HG02642 (cell line): Measurements from ENCODE around the gene FGF21.
"Not testable (repeated sequence)": the region's sequence is repeated elsewhere in the genome, so short reads cannot be mapped to it uniquely, and the experiment has no call there.

Experiments
- ATAC-seq: cut with Tn5 transposase; IDR thresholded peaks from one replicate; pipeline ENCODE4 v1.9.1; 2021; ENCODE audit warnings: mild to moderate bottlenecking; ENCODE audit not compliant: unreplicated experiment, poor library complexity

The FGF21 gene

DNA sequence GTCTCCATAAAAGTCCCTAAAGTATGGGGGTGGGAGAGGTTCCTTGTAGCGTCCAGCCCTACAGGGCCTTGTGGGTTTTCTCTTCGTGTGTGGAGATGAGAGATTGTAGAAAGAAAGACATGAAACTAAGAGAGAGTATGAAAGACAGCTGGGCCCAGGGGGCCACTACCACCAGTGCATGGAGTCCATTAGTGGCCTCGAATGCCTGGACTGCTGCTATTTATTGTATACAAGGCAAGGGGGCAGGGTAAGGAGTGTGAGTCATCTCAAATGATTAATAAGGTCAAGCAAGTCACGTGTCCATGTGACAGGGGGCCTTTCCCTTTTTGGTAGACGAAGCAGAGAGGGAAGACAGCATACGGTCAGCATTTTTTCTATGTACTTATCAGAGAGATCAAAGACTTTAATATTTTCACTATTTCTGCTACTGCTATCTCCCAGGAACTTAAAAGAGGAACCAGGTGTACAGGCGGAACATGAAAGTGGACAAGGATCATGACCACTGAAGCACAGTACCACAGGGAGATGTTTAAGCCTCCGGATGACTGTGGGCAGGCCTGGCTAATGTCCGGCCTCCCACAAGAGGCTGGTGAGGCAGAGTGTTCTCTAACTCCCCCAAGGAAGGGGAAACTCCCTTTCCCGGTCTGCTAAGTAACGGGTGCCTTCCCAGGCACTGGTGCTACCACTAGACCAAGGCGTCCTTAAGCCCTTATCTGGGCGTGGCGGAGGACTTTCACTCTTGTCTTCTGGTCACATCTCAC, 25.5 kb downstream of the FGF21 start:
- no peak for ATAC-seq

DNA sequence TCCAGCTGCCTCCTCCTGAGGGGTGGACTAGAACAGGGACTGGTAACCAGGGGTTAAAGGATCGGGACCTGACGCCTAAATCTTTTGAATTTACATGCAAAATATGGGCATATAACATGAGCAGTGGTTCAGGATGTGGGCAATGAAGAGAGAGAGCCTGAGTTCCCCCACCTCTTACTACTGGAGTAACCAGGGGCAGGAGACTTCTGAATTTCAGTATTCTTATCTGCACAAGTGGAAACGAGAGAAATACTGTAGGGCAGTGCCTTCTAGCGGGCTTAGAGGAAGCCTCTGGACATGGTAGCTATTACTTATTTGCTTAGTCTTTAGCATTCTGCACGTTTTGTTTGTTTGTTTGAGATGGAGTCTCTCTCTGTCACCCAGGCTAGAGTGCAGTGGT, 29.2 kb downstream of the FGF21 start:
- no peak for ATAC-seq

DNA sequence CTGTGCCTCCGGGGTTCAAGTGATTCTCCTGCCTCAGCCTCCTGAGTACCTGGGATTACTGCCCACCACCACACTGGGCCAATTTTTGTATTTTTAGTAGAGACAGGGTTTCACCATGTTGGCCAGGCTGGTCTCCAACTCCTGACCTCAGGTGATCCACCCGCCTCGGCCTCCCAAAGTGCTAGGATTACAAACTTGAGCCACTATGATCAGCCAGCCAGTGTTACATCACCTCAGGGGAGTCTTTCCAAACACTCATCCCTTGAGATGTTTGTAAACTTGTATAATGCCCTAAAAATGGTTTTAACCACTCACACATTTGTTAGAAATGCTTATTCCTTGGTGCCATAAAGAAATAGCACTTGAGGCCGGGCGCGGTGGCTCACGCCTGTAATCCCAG, 31.1 kb downstream of the FGF21 start:
- ATAC-seq, result not testable (repeated sequence)

DNA sequence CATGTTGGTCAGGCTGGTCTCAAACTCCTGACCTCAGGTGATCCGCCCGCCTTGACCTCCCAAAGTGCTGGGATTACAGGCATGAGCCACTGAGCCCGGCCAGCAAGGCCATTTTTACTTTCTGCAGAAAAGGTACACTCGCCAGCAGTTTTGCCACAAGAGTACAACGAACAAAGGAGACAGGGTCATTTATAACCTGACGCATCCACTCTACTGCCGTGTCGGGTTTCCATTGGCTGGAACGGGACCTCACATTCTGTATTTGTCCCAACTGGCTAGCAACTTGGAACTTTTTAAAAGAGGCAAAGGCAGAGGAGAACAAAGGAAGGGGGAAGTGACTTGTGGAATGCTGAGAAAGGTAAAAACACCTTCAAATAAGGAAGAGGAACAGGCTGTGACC, 32.0 kb downstream of the FGF21 start:
- not testable (repeated sequence) for ATAC-seq

DNA sequence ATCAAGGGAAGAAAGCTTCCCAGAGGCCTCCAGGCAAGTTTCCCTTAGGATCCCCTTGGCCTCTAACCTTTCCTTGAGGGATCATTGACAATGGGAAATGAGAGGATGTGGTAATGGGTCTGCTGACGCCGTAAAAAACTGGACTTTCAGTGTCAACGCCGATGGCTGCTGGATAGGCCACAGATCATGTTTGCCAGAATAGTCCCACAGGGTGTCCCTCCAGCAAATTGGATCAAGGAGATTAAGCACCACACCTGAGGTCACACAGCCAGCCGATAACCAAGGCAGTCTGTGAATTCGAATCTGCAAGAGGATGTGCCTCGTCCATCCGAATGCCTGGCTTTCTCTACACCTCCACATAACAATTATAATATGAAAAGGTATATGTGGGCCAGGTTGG, 37.9 kb downstream of the FGF21 start:
- no peak for ATAC-seq

DNA sequence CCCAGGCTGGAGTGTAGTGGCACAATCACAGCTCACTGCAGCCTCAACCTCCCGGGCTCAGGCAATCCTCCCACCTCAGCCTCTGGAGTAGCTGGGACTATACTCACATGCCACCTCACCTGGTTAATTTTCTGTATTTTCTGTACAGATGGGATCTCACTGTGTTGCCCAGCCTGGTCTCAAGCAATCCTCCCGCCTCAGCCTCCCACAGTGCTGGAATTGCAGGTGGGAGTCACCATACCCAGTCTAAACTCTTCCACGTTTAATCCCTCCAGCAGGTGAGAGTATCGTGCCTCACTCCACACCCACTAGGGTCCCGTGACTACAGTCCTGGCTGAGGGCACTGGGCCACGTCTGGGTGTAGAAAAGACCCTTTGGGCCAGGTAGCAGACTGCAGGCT, 39.0 kb downstream of the FGF21 start:
- ATAC-seq, result no peak

DNA sequence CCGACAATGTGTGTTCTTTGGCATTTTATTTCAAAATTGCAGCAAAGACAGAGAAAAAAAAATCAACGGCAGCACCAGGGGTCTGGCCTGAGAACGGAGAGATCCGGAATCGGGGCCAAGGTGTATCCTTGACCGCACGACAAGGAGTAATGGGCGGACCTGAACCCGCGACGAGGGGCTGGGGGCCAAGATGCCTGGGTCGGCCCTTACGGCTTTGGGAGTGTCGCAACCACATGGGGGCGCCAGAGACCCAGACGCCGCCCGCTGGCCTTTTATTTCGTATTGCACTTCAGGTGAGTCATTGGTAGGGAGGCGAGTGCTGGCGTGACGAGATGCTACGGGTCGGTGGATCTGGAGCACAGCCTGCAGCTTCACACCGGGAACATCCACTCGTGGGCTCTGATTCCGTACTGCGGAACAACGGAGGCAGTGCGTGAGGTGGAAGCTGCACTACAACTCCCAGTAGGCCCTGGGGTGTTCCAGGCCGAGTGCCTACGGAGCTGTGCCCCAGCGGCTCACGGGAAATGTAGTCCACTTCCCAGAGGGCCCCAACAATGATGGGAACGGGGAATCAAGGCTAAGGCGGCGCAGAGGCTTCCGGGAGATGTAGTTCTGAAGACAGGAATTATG, 39.8 kb downstream of the FGF21 start:
- peak; percentile 80 for ATAC-seq

DNA sequence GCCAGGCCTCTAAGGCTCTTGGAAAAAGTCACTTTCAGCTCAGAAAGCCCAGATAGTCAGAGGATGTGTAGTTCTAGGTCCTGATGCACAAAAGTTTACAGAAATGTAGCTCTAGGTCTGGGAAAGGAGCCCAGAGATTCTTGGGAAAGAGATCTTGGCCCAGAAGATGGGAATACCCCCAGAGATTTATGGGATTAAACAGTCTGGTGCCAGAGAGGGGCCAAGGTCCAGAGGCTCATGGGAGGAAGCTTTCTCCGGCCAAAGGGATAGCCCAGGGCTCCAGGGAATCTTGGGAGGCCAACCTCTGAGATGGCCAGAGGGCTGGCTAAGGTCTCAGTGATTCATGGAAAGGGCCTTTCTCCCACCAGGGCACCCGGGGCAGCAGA, 40.4 kb downstream of the FGF21 start:
- no peak for ATAC-seq

DNA sequence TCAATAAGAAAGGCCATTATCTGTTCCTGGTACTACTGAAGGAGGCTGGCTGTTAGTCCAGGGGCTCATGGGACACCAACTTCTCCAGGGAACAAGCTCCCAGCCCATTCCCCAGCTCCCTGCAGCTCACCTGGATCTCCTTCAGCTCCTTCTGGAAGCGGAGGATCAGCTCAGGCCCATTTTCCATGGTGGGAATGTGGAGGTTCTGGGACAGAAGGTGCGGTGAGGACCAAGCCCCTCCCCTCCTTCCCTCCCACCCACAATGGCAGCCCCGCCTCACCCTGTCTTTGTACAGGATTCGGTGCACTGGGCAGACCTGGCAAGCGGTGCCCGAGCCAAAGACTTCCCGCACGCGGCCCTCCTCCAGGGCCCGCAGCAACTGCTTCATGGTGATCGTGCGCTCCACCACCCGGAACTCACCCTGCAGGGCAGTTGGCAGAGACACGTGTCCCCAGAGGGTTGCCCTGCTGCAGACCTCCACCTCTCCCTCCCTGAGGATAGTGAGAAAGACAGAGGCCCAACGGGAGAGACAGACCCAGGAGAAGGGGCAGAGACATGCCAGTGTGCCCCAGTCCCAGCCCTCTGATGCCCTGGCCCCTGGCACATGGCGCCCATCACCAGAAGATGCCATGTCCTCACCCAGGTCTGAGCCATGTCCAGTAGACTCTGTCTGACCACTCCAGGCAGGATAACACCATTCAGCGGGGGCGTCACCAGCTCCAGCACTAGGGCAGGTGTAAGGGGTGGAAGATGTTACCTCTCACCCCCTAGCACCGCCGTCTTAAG, 41.2 kb downstream of the FGF21 start:
- no peak for ATAC-seq

DNA sequence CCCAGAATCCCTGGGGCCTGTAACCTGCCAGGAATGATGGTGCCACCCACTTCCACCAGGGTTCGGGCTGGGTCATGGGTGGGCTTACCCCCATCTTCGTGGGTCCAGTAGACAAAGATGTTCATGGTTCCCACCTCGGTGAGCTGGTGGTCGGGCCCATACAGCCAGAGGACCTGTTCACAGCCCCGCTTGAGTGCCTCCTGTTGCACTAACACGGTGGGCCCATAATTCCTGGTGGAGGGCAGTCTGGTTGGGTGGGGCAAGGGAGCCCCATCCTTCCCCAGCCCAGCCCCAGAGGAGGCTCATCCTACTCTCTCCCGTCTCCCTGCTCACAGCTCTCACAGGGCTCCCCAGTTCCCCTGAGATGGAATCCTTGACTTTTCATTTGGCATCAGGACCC, 41.8 kb downstream of the FGF21 start:
- no peak for ATAC-seq

DNA sequence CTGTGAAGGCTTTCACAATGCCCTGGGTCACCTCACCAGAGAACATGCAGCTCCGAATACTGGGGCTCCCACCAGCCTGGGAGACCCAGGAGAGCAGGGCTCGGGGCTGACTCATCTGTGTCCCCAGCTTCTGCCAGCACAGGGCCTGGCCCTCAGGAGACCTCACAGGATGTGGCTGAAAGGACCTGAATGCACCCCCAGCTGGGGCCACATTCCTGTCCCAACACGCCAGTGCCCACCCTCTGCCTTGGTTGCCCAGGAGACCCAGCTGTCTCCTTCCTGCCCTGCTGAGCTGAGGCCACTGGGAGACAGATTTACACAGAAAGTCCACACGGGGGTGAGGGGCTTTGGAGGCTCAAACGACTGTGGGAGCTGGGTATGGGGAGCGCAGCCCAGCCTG, 43.6 kb downstream of the FGF21 start:
- no peak for ATAC-seq

DNA sequence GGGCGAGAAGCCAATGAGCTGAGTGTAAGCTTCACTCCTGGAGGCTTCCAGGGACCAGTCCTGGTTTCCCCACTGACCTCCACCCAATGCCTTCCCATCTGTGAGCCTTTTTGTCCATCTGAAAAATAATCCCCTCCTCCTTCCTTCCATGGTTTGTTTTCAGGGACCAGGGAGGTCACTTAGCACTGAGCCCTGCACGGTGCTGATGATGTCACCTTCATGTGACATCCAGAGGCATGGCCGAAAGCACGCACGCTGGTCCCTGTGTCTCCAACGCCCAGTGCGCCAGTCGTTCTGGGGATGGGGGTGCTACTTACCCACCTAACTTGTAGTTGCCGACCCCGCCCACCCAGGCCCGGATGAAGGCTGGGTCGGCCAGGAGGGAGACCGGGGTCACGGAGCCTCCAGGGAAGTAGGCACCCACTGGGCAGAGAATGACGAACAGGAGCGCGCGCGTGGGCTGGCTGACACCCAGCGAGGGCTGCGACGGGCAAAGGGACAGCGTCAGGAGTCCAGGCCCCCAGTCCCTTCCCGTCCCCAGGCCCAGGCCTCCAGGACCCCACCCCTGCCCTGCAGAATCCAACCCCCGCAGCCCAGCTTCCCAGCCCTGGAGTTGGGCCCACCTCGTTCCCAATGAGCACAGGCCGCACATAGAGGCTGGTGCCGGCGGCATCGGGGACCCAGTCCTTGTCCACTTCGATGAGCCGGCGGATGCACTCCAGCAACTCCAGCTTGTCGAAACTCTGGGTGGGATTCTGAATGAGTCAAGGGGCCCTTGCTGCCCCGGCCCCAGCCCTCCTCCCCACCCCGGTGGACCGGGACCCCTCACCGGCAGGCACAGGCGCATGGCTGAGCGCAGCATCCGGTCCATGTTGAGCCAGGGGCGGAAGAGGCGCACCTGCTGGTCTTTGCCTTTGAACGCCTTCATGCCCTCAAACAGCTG, 44.3 kb downstream of the FGF21 start:
- no peak for ATAC-seq

DNA sequence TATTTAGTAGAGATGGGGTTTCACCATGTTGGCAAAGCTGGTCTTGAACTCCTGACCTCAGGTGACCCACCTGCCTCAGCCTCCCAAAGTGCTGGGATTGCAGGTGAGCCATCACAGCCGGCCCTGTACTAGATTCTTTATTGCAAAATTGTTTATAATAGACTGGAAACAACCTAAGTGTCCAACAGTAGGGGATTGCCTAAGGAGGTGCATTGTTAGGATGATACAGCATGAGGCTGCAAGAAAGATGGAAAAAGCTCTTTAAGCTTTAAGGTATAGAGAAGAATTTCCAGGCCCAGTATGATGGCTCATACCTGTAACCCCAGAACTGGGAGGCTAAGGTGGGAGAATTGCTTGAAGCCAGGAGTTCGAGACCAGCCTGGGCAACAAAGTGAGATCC, 47.3 kb downstream of the FGF21 start:
- ATAC-seq, result no peak

DNA sequence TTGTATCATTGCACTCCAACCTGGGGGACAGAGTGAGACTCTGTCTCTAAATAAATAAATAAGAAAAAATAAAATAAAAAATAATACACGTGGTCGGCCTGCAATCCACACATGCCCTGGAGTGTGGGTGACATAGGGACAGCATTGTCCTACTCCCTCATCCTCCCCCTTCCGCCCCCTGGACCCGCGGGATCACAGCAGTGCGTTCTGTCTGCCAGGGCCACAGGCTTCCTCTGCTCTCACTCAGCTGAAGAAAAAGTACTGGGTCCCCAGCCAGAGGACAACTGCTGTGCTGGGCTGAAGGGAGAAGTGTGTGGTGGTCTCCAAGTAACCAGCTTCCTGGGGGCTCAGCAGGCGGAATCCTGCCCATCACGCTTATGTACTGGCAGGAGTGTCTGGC, 49.2 kb downstream of the FGF21 start:
- ATAC-seq, result no peak

DNA sequence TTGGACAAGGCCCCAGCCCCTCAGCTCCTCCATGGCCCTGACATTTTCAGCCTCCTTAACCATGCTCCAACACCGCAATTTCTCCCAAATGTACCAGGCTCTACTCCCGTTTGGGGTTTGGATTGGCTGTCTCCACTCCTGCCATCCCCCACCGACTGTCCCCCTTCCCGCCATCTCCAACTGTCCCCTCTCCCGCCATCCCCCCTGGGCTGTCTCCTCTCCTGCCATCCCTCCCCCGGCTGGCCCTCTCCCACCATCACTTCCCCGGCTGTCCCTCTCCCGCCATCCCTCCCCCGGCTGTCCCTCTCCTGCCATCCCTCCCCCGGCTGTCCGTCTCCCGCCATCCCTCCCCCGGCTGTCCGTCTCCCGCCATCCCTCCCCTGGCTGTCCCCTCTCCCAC, 50.1 kb downstream of the FGF21 start:
- no peak for ATAC-seq

DNA sequence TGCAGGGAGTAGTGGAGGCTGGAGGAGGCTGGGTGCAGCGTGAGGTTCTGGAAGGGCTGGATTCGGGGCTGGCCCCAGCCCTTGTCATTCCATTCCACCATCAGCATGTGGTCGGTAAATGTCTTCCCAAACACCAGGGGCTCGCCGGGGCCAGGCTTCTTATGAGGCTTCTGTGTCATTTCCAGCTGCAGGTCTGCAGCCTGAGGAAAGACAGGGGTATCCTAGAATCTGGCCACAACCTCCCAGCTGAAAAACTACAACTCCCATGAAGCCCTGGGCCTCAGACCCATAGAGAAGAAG, 51.1 kb downstream of the FGF21 start:
- ATAC-seq, result no peak

DNA sequence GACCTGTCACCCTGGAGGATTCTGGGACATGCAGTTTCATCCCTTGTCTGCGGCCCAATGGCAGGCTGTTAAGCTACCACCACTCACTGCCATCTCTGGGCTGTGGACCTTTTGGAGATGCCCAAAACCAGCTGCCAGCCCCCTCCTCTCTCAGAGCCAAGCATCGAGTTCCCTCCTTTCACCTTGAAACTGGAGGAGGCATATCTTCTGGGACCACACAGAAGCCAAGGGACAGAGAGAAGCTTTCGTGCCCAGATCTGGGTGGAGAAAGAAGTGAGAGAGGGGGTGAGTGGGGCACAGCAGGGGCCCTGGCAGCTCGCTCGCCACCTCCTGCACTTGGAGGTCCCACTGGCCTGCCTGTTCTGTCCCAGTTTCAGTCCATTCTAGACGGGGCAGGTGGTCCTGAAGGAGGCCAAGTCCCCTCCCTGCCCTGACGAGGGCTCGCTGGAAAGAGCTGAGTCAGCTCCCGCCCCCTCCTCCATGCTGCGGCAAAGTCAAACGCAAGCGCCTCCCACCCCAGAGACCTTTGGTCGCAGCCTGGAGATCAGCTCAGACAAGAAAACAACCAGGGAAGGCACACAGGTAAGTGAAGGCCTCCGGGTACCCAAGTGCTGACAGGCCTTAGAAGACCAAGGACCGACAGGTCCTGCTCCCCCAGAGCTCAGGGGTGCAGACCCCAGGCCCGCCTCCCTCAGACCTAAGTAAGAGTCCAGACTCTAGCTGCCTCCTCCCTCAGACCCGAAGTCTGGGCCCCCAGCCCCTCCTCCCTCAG, 51.7 kb downstream of the FGF21 start:
- ATAC-seq, result no peak

DNA sequence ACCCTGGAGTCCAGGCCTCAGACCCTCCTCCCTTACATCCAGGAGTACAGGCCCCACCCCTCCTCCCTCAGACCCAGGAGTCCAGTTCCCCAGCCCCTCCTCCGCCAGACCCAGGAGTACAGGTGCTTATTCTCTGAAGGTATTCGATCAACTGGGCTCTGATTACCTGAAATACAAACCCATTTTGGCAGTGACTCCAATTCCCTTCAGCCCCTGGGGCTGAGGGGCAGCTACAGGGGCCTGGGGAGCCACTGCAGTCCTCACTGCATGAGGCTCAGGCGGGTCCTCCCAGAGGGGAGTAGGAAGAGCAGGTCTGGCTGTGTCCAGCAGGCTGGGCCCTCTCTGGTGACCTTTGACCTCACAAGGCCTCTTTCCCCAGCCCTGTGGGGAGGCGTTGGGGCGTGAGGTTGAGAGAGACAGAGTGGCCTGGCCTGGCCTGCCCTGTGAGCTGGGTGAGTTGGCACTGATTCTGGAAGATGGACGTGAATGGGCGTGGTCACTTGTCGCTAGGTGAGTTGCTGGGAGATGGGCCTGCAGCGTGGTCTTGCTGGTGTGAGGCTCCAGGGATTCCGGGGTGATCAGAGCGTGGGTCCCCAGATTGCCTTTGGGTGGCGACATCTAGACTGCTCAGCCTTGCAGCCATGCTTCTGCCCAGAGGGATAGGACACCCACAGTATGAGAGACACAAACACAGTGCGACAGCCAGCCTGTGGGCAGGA, 52.4 kb downstream of the FGF21 start:
- ATAC-seq, result no peak
